NCI-H2227 (cell line): Measurements from ENCODE around the gene TRAF1.

Experiments
- DNase-seq: peaks from one replicate; lab custom pipeline; 2025; ENCODE audit not compliant: unreplicated experiment; lab: John Stamatoyannopoulos, UW

Gene TRAF1

GRCh38 chr9:120890320-120891244 is 36.0 kb downstream of the TRAF1 start:
- DNase-seq, result no peak

GRCh38 chr9:120889606-120890271 is 36.9 kb downstream of the TRAF1 start:
- no peak for DNase-seq

- DNase-seq, result no peak
Observed at GRCh38 chr9:120888626-120889025, 38.0 kb downstream of the TRAF1 start.

GRCh38 chr9:120886490-120886967 is 40.1 kb downstream of the TRAF1 start:
- DNase-seq, result no peak

DNA sequence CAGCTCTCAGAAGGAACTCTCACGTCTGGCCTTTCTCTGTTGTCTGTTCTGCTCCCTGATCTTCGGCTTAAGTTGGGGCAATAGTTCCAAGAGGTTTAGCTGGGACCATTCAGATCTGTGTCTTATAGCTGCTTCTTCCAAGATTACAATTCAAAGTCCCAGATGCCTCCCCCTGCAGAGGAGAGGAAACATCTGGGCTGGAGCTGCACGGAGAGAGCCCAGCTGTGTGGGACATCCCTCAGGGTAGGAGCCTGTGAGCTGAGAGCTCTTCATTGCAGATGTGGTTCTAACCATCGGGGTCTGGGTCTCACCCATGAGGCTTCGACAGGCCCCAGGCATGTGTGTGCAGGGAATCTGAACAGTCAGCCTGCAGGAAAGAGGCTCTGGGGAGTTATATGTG is 40.6 kb downstream of the TRAF1 start:
- DNase-seq, result no peak

DNA sequence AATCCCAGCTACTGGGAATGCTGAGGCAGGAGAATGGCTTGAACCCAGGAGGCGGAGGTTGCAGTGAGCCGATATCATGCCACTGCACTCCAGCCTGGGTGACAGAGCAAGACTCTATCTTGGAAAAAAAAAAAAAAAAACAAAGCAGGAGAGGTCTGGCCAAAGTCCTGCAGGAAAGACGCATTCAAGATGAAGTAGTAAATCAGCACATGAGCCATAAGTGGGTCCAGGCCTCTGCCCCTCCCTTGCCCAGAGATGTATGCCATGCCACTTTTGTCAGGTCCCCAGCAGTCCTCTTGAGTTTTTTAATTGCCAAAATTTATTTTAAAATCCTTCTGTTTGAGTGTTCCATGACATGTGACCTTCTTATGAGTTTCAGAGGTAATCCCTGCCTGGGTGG is 41.1 kb downstream of the TRAF1 start:
- DNase-seq, result no peak

GRCh38 chr9:120883608-120883996 is 43.0 kb downstream of the TRAF1 start:
- DNase-seq, result no peak

DNA sequence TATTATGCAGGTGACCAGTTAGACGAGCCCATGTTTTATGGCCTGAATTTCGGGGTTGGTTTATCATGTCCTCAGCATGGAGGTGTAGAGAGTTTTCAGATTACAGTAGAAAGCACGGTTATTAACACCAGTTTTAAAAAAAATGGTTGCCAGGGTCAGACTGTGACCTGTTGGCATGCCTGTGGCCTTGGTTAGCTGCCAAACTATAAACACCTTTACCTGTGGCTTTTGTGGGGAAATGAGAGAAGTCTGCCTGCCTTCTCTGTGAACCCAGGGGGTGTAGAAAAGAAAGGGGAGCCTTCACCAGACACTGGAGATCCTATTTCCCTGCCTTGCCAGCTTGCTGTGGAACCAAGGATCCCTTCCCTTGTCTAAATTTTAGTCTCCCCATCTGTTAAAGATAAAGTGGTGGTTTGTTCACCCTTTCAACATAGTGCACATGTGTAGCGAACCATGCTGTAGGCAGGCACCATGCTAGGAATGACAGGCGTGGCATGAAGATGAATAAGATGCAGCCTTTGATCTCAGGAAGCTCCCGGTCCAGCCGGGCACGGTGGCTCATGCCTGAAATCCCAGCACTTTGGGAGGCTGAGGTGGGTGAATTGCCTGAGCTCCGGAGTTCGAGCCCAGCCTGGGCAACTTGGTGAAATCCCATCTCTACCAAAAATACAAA is 43.5 kb downstream of the TRAF1 start:
- DNase-seq, result no peak

DNA sequence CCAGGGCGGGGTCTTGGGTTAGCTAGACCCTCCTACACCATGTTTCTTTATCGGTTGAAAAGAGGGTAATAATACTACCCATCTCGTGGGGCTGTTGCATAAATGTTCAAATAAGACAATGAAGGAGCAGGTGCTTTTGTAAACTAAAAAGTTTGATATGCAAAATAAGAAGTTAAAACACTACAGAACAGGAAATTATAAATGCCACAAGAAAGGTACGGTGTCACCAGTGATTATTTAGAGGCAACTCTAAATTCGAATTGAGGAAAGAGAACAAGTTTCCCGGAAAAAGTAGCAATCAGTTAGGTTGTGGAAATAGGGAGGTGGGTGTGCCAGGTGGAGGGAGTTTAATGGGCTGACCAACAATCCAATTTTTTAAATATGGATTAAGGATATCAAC is 47.1 kb downstream of the TRAF1 start:
- DNase-seq, result no peak

GRCh38 chr9:120878188-120879130 is 48.1 kb downstream of the TRAF1 start:
- peak; percentile 54 for DNase-seq

DNA sequence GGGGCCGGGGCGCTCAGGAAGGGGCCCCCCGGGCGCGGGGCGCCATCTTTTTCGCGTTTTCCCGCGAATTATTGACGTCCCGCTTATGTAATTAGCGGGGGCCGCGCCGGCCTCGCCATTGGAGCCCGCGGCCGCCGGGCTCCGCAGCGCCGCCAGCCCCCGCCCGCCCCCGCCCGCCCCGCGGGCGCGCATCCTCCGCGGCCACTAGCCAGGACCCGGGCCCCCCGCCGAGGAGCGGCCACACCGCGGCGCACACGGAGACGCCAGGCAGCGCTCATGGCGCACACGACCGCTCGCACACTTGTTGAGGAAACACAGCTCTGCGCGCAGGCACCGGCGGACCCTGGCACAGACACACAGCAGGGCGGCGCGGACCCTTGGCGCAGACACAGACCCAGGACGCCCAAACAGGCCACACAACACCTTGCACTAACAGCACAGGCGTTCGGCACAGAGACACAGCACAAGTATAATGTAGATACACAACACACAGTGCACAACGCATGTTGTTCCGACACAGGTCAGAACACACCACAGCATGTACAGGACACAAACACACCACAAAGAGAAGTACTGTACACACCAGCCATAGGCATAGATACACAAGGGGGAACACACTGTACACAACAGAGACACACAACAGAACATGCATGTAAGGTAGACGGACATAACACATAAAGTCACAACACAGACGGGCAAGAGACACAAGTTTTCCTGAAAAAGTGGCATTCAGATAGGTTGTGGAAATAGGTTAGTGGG is 49.1 kb downstream of the TRAF1 start:
- DNase-seq, result peak; percentile 88

DNA sequence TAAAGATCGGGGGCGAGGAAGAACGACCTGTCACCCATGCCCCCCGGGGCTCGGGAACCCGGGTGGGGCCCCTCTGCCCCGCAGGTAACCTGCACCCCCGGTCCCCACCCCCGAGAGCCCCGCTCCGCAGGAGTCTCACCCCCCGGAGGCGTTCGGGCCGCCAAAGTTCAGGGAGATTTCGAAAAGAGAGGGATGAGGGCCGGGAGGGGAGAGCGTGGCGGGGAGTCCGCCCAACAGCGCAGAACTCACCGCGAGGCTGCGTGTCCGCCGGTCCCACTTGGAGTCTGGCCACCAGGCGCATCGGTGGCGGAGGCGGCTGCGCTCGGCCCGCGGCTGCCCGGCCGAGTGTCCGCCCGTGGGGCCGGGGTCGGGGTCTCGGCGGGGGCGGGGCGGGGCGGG is 49.8 kb downstream of the TRAF1 start, which contains the start of gene PHF19:
TSS of gene PHF19 (minus strand) at position 347 of the 399 bp plus-strand sequence. CDS start 2,447 bp downstream, outside the sequence.
- no peak for DNase-seq

- DNase-seq, result peak; percentile 81
Observed at GRCh38 chr9:120875954-120876841, 50.4 kb downstream of the TRAF1 start.

GRCh38 chr9:120875643-120875953 is 51.0 kb downstream of the TRAF1 start:
- no peak for DNase-seq

DNA sequence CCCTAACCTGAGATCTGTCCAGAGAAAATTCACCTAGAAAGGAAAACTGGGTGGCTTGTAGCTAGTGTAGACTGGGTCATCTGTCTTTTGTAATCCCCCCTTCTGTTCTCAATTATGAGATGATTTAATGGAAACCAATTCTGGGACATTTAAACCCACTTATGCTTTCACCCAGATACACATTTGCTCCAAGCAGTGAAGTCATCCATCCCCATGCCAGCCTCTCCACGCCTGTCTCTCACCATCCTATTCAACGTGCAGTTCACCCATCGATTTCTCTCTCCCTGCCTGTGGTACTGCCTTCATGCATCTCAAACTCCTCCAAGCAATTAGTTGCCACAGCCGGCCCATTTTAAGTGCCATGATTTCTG is 51.4 kb downstream of the TRAF1 start:
- DNase-seq, result peak; percentile 19

DNA sequence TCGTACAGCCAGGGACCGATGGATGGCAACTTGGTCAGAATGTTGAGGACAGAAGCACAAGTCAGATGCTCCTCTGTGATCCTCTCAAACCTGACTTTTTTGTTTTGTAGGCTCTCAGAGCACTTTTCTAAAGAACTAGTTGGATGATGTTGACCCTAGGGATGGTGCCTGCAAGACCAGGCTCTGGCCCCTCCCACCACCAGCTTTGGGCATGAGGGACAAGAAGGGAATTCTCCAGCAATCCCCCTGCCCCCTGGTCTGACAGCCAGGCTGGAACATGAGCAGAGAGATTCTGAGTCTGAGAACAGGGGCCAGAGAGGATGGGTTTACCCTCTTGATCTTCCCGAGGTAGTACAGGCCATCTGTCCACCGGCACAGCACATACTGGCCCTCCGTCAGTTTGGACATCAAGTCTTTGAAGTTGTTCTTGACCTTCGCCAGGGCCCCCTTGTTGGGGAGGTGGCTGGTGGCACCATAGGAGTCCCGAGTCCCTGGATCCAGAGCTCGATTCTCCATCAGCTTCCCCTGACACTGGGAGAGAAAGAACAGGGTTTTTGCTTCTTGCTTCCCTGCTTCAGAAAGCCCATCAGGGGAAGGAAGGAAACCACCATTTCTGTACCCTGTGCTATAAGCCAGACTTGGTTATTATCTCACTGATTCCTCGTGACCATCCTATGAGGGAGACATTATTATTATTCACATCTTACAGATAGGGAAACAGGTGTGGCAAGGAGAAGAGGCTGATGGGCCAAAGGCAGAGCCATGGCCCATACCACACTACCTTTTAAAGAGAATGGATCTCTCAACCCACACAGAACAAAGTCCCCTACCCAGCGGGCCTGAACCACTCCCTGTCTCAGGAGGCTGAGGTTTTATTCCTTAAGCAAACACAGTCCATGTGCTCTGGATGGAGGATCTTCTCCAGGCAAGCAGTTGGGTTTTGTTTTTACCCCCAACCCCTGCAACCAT is 52.1 kb downstream of the TRAF1 start:
- no peak for DNase-seq

- DNase-seq, result no peak
Observed at GRCh38 chr9:120873512-120873911, 53.1 kb downstream of the TRAF1 start.
